ENCODE measurements around the gene TRIM24. TPM values are rescaled to one million over a fixed set of nuclear protein-coding genes. Genes with fewer than 3 reads are reported as not detected.

TRIM24 gene
- total RNA-seq, 1 donor from 2014 or later = 20.7 TPM

GRCh38 chr7:138545123-138545522 lies 85.1 kb downstream of the TRIM24 start:
- TF ChIP-seq CTCF (IDR thresholded peaks at IDR 0.05; ENCODE audit: insufficient read depth, low read length, poor library complexity, severe bottlenecking) = no peak
- Histone ChIP-seq H3K4me3 (ENCODE audit: low read depth, low read length) (no peak overlapping the region), H3K27me3 (ENCODE audit: control insufficient read depth, insufficient read depth, low read length) (no peaks in the 10 kb centered on the region), H3K36me3 (ENCODE audit: control insufficient read depth, insufficient read depth, low read length) (no peaks in the 10 kb centered on the region)
- DNase-seq (ENCODE audit: low read depth) = no peak

DNA sequence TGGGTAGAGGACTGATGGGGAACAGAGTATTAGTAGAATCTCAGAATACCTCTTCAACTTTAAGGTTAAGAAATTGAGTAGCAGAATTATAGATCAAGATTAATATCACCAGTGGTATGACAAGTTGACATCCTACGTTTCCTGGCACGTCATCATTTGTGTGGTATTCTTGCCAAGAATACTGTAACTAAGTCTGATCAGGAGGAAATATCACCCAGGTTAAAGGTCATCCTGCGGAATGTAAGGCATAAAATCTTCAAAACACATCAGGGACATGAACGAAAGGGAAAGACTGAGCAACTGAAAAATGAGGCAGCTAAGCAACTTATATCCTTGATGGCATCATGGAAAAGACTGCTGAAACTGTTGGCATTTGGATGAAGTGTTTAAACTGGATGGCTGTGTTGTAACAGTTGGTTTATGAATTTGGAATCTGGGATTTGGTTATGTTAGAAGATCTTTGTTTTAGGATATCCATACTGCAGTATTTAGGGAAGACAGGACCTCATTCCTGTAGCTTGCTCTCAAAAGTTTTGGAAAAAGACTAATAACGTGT lies 86.1 kb downstream of the TRIM24 start:
- H3K27me3 ChIP-seq (ENCODE audit: control insufficient read depth, insufficient read depth, low read length) = no peaks in the 10 kb centered on the region
- DNase-seq (ENCODE audit: low read depth) = no peak
- no peak for TF ChIP-seq CTCF (IDR thresholded peaks at IDR 0.05; ENCODE audit: insufficient read depth, low read length, poor library complexity, severe bottlenecking)
- H3K4me3 ChIP-seq (ENCODE audit: low read depth, low read length) = no peak overlapping the region
- no peaks in the 10 kb centered on the region for H3K36me3 ChIP-seq (ENCODE audit: control insufficient read depth, insufficient read depth, low read length)

DNA sequence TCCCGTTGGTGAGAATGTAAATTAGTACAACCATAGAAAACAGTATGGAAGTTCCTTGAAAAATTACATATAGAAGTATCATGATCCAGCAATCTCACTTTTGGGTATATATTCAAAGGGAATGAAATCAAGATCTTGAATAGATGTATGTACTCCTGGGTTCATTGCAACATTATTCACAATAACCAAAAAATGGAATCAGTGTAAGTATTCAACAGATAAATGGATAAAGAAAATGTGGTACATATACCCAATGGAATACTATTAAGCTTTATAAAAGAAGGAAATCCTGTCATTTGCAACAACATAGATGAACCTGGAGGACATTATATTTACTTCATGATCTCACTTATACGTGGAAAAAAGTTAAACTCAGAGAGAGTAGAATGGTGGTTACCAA lies 86.8 kb downstream of the TRIM24 start:
- Histone ChIP-seq H3K36me3 (ENCODE audit: control insufficient read depth, insufficient read depth, low read length) (no peaks in the 10 kb centered on the region), H3K27me3 (ENCODE audit: control insufficient read depth, insufficient read depth, low read length) (no peaks in the 10 kb centered on the region), H3K4me3 (ENCODE audit: low read depth, low read length) (no peak overlapping the region)
- no peak for DNase-seq (ENCODE audit: low read depth)
- TF ChIP-seq CTCF (IDR thresholded peaks at IDR 0.05; ENCODE audit: insufficient read depth, low read length, poor library complexity, severe bottlenecking) = no peak

DNA sequence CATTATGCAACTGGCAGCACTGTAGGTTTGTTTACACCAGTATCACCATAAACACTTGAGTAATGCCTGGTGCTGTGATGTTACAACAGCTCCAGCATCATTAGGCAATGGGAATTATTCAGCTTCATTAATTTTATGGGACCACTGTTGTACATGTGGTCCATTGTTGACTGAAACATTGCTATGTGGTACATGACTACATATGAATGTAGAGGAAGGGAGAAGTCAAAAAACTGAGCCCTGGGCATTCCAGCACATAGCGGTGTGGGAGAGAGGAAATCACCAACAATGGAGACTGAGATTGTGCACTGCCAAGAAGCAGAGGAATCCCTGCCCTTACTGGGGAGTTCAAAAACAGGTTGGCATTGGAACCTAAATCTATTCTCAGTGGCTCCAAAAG lies 89.0 kb downstream of the TRIM24 start:
- no peak overlapping the region for H3K4me3 ChIP-seq (ENCODE audit: low read depth, low read length)
- TF ChIP-seq CTCF (IDR thresholded peaks at IDR 0.05; ENCODE audit: insufficient read depth, low read length, poor library complexity, severe bottlenecking) = no peak
- no peaks in the 10 kb centered on the region for H3K27me3 ChIP-seq (ENCODE audit: control insufficient read depth, insufficient read depth, low read length)
- peaks cover 1% of the 10 kb centered on the region for H3K36me3 ChIP-seq (ENCODE audit: control insufficient read depth, insufficient read depth, low read length)
- DNase-seq (ENCODE audit: low read depth) = no peak

DNA sequence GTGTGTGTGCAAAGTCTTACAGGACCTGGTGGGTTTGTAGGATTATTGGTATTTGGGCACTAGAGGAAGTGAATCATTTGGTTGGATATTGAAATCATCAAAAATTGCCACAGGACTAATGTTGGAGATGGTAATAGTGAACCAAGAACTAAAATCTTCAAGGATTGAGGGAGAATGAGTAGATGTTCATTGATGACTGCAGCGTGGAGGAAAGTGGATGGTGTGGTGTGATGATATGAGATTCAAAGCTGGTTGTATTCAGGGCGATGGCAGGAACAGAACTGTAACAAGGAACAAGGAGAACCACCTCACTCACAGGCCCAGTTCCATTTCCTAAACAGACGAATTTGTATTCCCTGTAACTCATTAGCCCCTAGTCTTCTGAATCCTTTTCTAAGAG lies 90.3 kb downstream of the TRIM24 start:
- Histone ChIP-seq H3K36me3 (ENCODE audit: control insufficient read depth, insufficient read depth, low read length) (peaks cover 3% of the 10 kb centered on the region), H3K4me3 (ENCODE audit: low read depth, low read length) (no peak overlapping the region), H3K27me3 (ENCODE audit: control insufficient read depth, insufficient read depth, low read length) (no peaks in the 10 kb centered on the region)
- DNase-seq (ENCODE audit: low read depth) = no peak
- TF ChIP-seq CTCF (IDR thresholded peaks at IDR 0.05; ENCODE audit: insufficient read depth, low read length, poor library complexity, severe bottlenecking) = no peak

DNA sequence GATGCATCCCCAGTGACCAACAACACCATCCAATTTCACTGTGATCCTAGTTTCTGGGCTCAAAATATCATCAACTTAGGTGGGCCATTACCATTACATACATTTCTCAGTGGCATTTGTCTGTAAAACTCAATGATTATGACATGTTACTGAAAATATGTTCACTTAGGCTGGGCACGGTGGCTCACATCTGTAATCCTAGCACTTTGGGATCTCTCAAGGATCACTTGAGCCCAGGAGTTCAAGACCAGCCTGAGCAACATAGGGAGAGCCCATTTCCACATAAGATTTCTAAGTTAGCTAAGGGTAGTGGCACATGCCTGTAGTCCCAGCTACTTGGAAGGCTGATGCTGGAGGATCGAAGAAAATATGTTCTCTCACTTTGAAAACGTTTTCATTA lies 91.0 kb downstream of the TRIM24 start:
- Histone ChIP-seq H3K36me3 (ENCODE audit: control insufficient read depth, insufficient read depth, low read length) (peaks cover 3% of the 10 kb centered on the region), H3K4me3 (ENCODE audit: low read depth, low read length) (no peak overlapping the region), H3K27me3 (ENCODE audit: control insufficient read depth, insufficient read depth, low read length) (no peaks in the 10 kb centered on the region)
- no peak for DNase-seq (ENCODE audit: low read depth)
- no peak for TF ChIP-seq CTCF (IDR thresholded peaks at IDR 0.05; ENCODE audit: insufficient read depth, low read length, poor library complexity, severe bottlenecking)
